Heart right ventricle (tissue), 16 donors: ENCODE results near the gene MPHOSPH9. TPM values are rescaled to one million over a fixed set of nuclear protein-coding genes. Genes with fewer than 3 reads are reported as not detected.

Source experiments
- ATAC-seq, 8 donors: fragments of 200-7000 bp; cut with Tn5 transposase; one replicate each; pipeline ENCODE4 v1.9.1; 2020; ENCODE audit warnings: mild to moderate bottlenecking in 8 of 8, moderate library complexity in 8 of 8, moderate number of reproducible peaks in 1 of 8
- DNase-seq, 2 donors: peaks; one replicate each; pipeline ENCODE4 v3.0.0-alpha.2; 2020
- H3K27ac ChIP-seq, 10 donors: fragments of 200-600 bp; sonication (generic) in 2 of 10; one replicate each; pipeline versions ENCODE4 v1.5.0 to v1.8.0; 2020 to 2022; ENCODE audit warnings: mild to moderate bottlenecking in 3 of 10
- H3K27me3 ChIP-seq, 7 donors: fragments of 200-600 bp; one replicate each; pipeline ENCODE4 v1.8.0; 2021 to 2022; ENCODE audit warnings: mild to moderate bottlenecking in 2 of 7
- H3K36me3 ChIP-seq, 9 donors: fragments of 200-600 bp; sonication (generic) in 1 of 9; one replicate each; pipeline versions ENCODE4 v1.5.0 to v1.8.0; 2020 to 2022; ENCODE audit warnings: mild to moderate bottlenecking in 2 of 9
- H3K4me1 ChIP-seq, 9 donors: fragments of 200-600 bp; sonication (generic) in 1 of 9; one replicate each; pipeline versions ENCODE4 v1.5.0 to v1.8.0; 2020 to 2022; ENCODE audit warnings: mild to moderate bottlenecking in 4 of 9
- H3K4me3 ChIP-seq, 10 donors: fragments of 200-600 bp; sonication (generic) in 2 of 10; one replicate each; pipeline versions ENCODE4 v1.5.0 to v1.8.0; 2020 to 2022; ENCODE audit warnings: mild to moderate bottlenecking in 7 of 10, moderate library complexity in 2 of 10
- H3K9me3 ChIP-seq, 11 donors: fragments of 200-600 bp in 10 of 11; sonication (generic) in 2 of 11; one replicate each; pipeline versions ENCODE4 v1.5.0 to v1.8.0; 2013 to 2022; ENCODE audit warnings: mild to moderate bottlenecking in 2 of 11, control low read depth in 1 of 11, moderate library complexity in 1 of 11
- CTCF ChIP-seq, 9 donors: fragments of 200-600 bp; sonication (generic) in 2 of 9; IDR thresholded peaks; one replicate each; pipeline versions ENCODE4 v1.5.0 to v1.8.0; 2021 to 2022; ENCODE audit warnings: antibody characterized with exemption in 9 of 9, mild to moderate bottlenecking in 5 of 9, moderate library complexity in 1 of 9
- WGBS, 2 donors: extraction: QIAGEN DNeasy Blood & Tissue Kit; methylation state at CpG; one replicate each; pipeline ENCODE4 v1.1.7; 2013; ENCODE audit warnings: inconsistent platforms in 1 of 2; 5-methylcytosine and 5-hydroxymethylcytosine counted together
- intact Hi-C, 10 donors: fragments of 100-400 bp; cut with DNase I; formaldehyde crosslinking; loops; one replicate each; pipeline versions ENCODE4 v1.11.1 to v1.14.2; 2022
- polyA plus RNA-seq, 2 donors: library from polyadenylated mRNA; stranded (reverse); fragments of 200-250 nt; gene quantifications; one replicate each; pipeline ENCODE4 v1.2.3, GENCODE V29; 2013
- total RNA-seq, 10 donors: library from RNA; stranded (reverse); fragmentation: NEBNext Ultra II Directional in 3 of 10; extraction: Animal tissue kit (Norgen Biotek cat#: 25700) in 3 of 10; gene quantifications; one replicate each; pipeline versions ENCODE4 v1.2.1 to v1.2.4, GENCODE V29; 2021 to 2023
- donor health status: Arrhythmogenic right ventricular cardiomyopathy.
- donor health status: ischemic (EF 13 %, LVEDD 7.1; RV severe dilation, severe dysfunction).
- donor health status: healthy with polysubstance abuse.
- donor health status: DM: no; HTN: yes; CAD: no.
- donor health status: DM: no; HTN: no; CAD: no.
- donor health status: ischemic (EF 25% LVEDD 6.9; RV normal size, moderate dysfunction).
- donor health status: ischemic (EF 25% LVEDD 5.7; RV mildly dilated, moderate dysfunction).
- donor health status: healthy.
- donor health status: DM: yes; HTN: yes; CAD: no.
- donor health status: Ischemic cardiomyopathy.
- donor health status: ischemic (EF 35%, LVEDD 5.7; RV mildly dilated, moderate dysfunction).
- donor health status: nonischemic (EF 11% LVEDD 7.7; RV severe dilation, severe dysfunction).
- donor health status: DM: yes; HTN: yes; CAD: no.
- donor health status: PGD.
- donor health status: ischemic (EF 29% LVEDD 5.4; RV normal size, mild dysfunction).
- donor health status: nonischemic (EF 23%, LVEDD 6.1; RV moderate dilation, normal function).

Gene MPHOSPH9
- total and polyA plus RNA-seq, 12 donors, result 4.1 to 33.6 (median 25.7) TPM

GRCh38 chr12:123278101-123278627 lies 45.2 kb upstream of the MPHOSPH9 start:
- no peak overlapping the region for H3K4me3 ChIP-seq
- TF ChIP-seq CTCF (IDR thresholded peaks at IDR 0.05), result no peak
- intact Hi-C loops, result no loop called here
- H3K27me3 ChIP-seq, result no peaks in the 10 kb centered on the region
- H3K36me3 ChIP-seq, result no peaks in the 10 kb centered on the region
- H3K9me3 ChIP-seq, result no peaks in the 10 kb centered on the region
- 62 to 72% methylated on average over 2 of the region's 2 CpGs for WGBS, 2 donors
- H3K27ac ChIP-seq, result peak overlapping the region in 3 of 10 donors; percentile 15 to 70 (median 24)
- H3K4me1 ChIP-seq, result peaks cover 0 to 20% (median 0%) of the 10 kb centered on the region in 9 donors
- DNase-seq, result no peak
- peak in 3 of 8 donors; percentile 29 to 69 (median 44) for ATAC-seq

GRCh38 chr12:123273166-123273565 lies 40.2 kb upstream of the MPHOSPH9 start:
- no peak for ATAC-seq
- H3K9me3 ChIP-seq, result no peaks in the 10 kb centered on the region
- 88 to 95% methylated on average over 15 of the region's 15 CpGs for WGBS, 2 donors

GRCh38 chr12:123271001-123271668 lies 38.2 kb upstream of the MPHOSPH9 start:
- intact Hi-C loops, result loop anchor here in 1 of 10 donors (2.0 kb wide), 1 partner anchor 312 kb away; no protein-coding TSS in a partner anchor
- 1% methylated on average over 39 to 108 of the region's 108 CpGs for WGBS, 2 donors
- H3K4me3 ChIP-seq, result peak overlapping the region; percentile 63 to 95 (median 75)

More at GRCh38 chr12:123273166-123273565, 40.2 kb upstream of the MPHOSPH9 start:
- TF ChIP-seq CTCF (IDR thresholded peaks at IDR 0.05), result no peak
- Histone ChIP-seq H3K27ac (no peak overlapping the region), H3K36me3 (no peaks in the 10 kb centered on the region), H3K27me3 (no peaks in the 10 kb centered on the region), H3K4me1 (peaks cover 3 to 42% (median 31%) of the 10 kb centered on the region in 9 donors), H3K4me3 (no peak overlapping the region)
- intact Hi-C loops, result no loop called here
- no peak for DNase-seq

More at GRCh38 chr12:123271001-123271668, 38.2 kb upstream of the MPHOSPH9 start:
- DNase-seq, result peak; percentile 78 to 79
- TF ChIP-seq CTCF (IDR thresholded peaks at IDR 0.05), result peak; percentile 18 to 76 (median 56)
- peak; percentile 25 to 70 (median 52) for ATAC-seq
- H3K9me3 ChIP-seq, result no peaks in the 10 kb centered on the region
- no peaks in the 10 kb centered on the region for H3K27me3 ChIP-seq
- H3K27ac ChIP-seq, result peak overlapping the region; percentile 54 to 90 (median 84)
- peaks cover 0 to 11% (median 0%) of the 10 kb centered on the region in 9 donors for H3K36me3 ChIP-seq
- peaks cover 3 to 43% (median 36%) of the 10 kb centered on the region in 9 donors for H3K4me1 ChIP-seq
